ENCODE measurements around the gene PDGFA. TPM values are rescaled to one million over a fixed set of nuclear protein-coding genes. Genes with fewer than 3 reads are reported as not detected.

The PDGFA gene
- total RNA-seq, 1 donor from 2014 or later, result 26.0 TPM

DNA sequence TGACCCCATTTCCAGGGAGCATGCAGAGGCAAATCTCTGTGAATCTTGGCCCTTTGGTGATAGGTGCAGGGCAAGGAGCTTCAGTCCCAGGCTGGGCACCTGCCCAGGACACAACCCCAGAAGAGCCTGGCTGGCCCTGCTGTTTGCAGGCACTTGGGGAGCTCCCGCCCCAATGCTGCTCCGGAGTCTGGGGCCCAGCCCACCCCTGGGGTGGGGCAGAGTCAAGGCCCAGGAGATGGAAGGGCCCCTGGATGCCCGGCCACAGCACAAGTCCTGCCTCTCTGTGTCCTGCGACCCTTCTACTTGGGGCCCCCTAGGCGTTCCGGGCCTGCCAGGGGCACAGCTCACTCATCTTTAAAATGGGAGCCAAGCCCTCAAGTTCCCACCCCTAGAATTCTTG lies 24.7 kb downstream of the PDGFA start:
- Histone ChIP-seq H3K9me3 (replicated peaks) (no peaks in the 10 kb centered on the region), H3K36me3 (peaks cover 44% of the 10 kb centered on the region), H3K4me3 (no peak overlapping the region), H3K27ac (replicated peaks) (no peak overlapping the region), H3K27me3 (ENCODE audit: low read depth) (no peaks in the 10 kb centered on the region), H3K4me1 (peaks cover 15% of the 10 kb centered on the region)
- intact Hi-C loops (cut with micrococcal nuclease), result no loop called here
- no peak for DNase-seq
- TF ChIP-seq, protein P1, sequence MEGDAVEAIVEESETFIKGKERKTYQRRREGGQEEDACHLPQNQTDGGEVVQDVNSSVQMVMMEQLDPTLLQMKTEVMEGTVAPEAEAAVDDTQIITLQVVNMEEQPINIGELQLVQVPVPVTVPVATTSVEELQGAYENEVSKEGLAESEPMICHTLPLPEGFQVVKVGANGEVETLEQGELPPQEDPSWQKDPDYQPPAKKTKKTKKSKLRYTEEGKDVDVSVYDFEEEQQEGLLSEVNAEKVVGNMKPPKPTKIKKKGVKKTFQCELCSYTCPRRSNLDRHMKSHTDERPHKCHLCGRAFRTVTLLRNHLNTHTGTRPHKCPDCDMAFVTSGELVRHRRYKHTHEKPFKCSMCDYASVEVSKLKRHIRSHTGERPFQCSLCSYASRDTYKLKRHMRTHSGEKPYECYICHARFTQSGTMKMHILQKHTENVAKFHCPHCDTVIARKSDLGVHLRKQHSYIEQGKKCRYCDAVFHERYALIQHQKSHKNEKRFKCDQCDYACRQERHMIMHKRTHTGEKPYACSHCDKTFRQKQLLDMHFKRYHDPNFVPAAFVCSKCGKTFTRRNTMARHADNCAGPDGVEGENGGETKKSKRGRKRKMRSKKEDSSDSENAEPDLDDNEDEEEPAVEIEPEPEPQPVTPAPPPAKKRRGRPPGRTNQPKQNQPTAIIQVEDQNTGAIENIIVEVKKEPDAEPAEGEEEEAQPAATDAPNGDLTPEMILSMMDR (IDR thresholded peaks at IDR 0.05; ENCODE audit: borderline replicate concordance), result no peak

DNA sequence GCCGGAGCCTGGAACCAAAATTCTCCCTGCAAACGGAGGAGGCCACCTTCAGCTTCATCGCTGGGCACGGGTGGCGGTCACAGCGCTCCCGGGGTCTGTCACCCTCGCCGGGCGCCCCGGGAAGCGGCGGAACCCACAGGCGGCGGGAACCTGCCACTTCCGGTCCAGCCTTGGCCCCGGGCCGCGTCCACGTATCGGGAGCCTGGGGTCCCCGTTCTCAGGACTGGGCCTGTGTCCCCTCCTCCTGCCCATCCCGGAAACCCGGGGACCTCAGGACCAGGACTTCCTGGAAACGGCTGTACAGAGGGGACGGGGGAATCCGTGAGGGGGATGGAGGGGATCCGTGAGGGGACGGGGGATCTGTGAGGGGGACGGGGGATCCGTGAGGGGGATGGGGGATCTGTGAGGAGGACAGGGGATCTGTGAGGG lies 25.4 kb downstream of the PDGFA start:
- Histone ChIP-seq H3K27ac (replicated peaks) (no peak overlapping the region), H3K4me1 (peaks cover 12% of the 10 kb centered on the region), H3K27me3 (ENCODE audit: low read depth) (no peaks in the 10 kb centered on the region), H3K36me3 (peaks cover 40% of the 10 kb centered on the region), H3K4me3 (no peak overlapping the region), H3K9me3 (replicated peaks) (no peaks in the 10 kb centered on the region)
- TF ChIP-seq, protein P1 (IDR thresholded peaks at IDR 0.05; ENCODE audit: borderline replicate concordance), result no peak
- DNase-seq, result no peak
- intact Hi-C loops (cut with micrococcal nuclease), result no loop called here

DNA sequence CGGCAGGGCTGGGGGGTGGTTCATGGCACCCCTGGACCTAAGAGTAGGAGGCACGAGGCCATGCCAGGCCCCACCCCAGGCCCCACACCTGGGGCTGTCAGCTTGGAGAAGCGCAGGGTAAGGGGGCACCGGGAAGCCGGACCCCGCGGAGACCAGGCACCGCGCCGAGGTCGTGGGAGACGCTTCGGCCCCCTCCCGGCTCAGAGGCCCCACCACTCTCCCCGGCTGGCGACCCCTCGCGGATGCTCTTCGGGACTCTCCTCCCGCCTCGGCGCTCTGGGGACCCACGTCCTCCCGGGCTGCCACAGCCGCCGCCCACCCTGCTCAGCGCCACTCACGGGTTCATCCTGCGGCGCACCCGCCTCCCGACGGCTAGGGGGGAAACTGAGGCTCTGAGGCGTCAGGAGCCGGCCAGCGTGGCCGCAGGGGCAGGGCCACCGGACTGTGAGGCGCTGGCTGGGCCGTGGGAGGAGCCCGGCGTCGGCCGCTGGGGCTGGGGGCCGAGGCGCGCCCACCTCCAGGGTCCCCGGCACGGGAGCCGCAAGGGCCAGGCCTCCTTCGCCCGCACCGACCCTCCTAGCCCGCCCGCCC lies 25.9 kb downstream of the PDGFA start:
- TF ChIP-seq, protein P1 (IDR thresholded peaks at IDR 0.05; ENCODE audit: borderline replicate concordance), result no peak
- peak; percentile 13 for DNase-seq
- intact Hi-C loops (cut with micrococcal nuclease), result no loop called here

DNA sequence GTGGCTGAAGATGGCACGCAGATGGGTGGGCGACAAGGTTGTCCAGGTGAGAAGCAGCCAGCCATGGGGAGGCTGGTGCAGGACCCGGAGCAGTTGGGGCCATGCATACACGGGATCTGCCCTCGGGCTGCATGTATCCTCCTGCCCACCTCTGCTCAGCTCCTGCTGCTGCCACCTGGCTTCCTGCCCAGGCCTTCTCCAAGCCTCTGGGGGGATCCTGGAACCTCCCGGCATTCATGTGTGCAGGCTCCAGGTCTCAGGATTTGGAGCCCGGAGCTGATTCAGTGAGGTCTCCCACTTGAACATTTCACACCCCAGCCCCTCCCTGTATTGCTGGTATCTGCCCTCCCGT lies 27.0 kb downstream of the PDGFA start:
- Histone ChIP-seq H3K36me3 (peaks cover 25% of the 10 kb centered on the region), H3K4me3 (no peak overlapping the region), H3K4me1 (peaks cover 7% of the 10 kb centered on the region), H3K9me3 (replicated peaks) (no peaks in the 10 kb centered on the region), H3K27me3 (ENCODE audit: low read depth) (no peaks in the 10 kb centered on the region), H3K27ac (replicated peaks) (no peak overlapping the region)
- DNase-seq, result peak; percentile 13
- intact Hi-C loops (cut with micrococcal nuclease), result no loop called here
- TF ChIP-seq, protein P1 (IDR thresholded peaks at IDR 0.05; ENCODE audit: borderline replicate concordance), result no peak

More for the DNA sequence above, 25.9 kb downstream of the PDGFA start:
- Histone ChIP-seq H3K36me3 (peaks cover 35% of the 10 kb centered on the region), H3K4me1 (peaks cover 7% of the 10 kb centered on the region), H3K27ac (replicated peaks) (no peak overlapping the region), H3K27me3 (ENCODE audit: low read depth) (no peaks in the 10 kb centered on the region), H3K4me3 (no peak overlapping the region), H3K9me3 (replicated peaks) (no peaks in the 10 kb centered on the region)

DNA sequence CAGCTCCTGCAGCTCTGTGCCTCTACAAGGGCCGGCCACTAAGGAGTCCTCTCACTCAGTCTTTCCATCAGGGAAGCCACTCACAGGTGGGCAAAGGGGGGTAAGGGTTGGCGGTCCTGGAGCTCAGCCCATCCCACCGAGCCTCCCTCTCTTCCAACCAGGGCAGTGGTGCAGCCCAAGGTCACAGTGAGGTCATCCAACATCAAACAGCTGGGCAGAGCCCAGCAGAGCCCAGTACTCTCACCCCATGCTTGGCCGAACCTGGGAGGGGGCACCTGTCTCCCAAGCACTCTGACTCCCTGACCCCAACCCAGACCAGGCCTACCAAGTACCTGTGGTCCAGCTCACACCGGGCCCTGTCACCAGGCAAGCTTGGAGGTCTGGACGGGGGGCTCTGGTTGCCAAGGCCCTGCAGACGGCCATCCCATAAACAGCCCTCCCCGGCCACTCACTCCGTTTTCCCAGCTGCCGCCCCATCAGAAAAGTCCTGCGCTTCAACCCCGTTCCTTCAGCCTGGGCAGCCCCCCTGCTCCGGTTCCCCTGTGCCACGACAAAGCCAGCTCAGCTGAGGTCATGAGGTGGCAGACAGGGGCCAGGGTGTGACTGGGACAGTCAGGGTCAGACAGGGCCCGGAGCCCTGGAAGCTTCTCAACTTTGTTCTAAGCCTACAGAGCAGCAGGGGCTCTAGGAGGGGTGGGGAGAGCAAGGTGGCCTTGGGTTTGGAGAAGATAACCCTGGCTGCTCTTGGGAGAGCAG lies 27.5 kb downstream of the PDGFA start:
- DNase-seq, result peak; percentile 9
- Histone ChIP-seq H3K4me1 (peaks cover 7% of the 10 kb centered on the region), H3K27me3 (ENCODE audit: low read depth) (no peaks in the 10 kb centered on the region), H3K9me3 (replicated peaks) (no peaks in the 10 kb centered on the region), H3K4me3 (no peak overlapping the region), H3K36me3 (peaks cover 19% of the 10 kb centered on the region), H3K27ac (replicated peaks) (no peak overlapping the region)
- TF ChIP-seq, protein P1 (IDR thresholded peaks at IDR 0.05; ENCODE audit: borderline replicate concordance), result no peak
- intact Hi-C loops (cut with micrococcal nuclease), result no loop called here
